Stimulated activated CD8-positive, alpha-beta memory T cell treated with anti-CD3 and anti-CD28 coated beads, Interleukin-4, amount 100 ng/mL, for 24 hours (primary cell): ENCODE data around the gene ANXA11.
"Not testable (repeated sequence)": the region's sequence is repeated elsewhere in the genome, so short reads cannot be mapped to it uniquely, and the experiment has no call there.

Experiments used
- DNase-seq: peaks from one replicate; pipeline ENCODE4 v3.0.0-alpha.2; 2020; ENCODE audit warnings: low read depth

The ANXA11 gene

GRCh38 chr10:80145406-80146308, 59.7 kb downstream of the ANXA11 start:
- not testable (repeated sequence) for DNase-seq

GRCh38 chr10:80144696-80145131, 60.6 kb downstream of the ANXA11 start:
- no peak for DNase-seq

- no peak for DNase-seq
Observed at GRCh38 chr10:80144067-80144695, 61.2 kb downstream of the ANXA11 start.

- DNase-seq, result no peak
Observed at GRCh38 chr10:80141696-80142460, 63.5 kb downstream of the ANXA11 start.

GRCh38 chr10:80140251-80140650, 65.1 kb downstream of the ANXA11 start:
- no peak for DNase-seq

GRCh38 chr10:80139265-80139664, 66.1 kb downstream of the ANXA11 start:
- no peak for DNase-seq

- no peak for DNase-seq
Observed at GRCh38 chr10:80137920-80138319, 67.4 kb downstream of the ANXA11 start.

GRCh38 chr10:80137031-80137862, 68.1 kb downstream of the ANXA11 start:
- DNase-seq, result no peak

GRCh38 chr10:80136134-80136571, 69.2 kb downstream of the ANXA11 start:
- DNase-seq, result no peak

GRCh38 chr10:80133687-80134086, 71.7 kb downstream of the ANXA11 start:
- not testable (repeated sequence) for DNase-seq

GRCh38 chr10:80133206-80133605, 72.1 kb downstream of the ANXA11 start:
- DNase-seq, result no peak

GRCh38 chr10:80132299-80133139, 72.8 kb downstream of the ANXA11 start, which contains the start of gene PLAC9:
TSS of gene PLAC9 (plus strand) at chr10:80132730. CDS start at chr10:80132763, 33 bp downstream.
- DNase-seq, result no peak

GRCh38 chr10:80131499-80131901, 73.8 kb downstream of the ANXA11 start:
- no peak for DNase-seq

GRCh38 chr10:80126876-80127275, 78.5 kb downstream of the ANXA11 start:
- DNase-seq, result no peak

GRCh38 chr10:80122746-80123145, 82.6 kb downstream of the ANXA11 start:
- DNase-seq, result no peak

- no peak for DNase-seq
Observed at GRCh38 chr10:80122110-80122710, 83.1 kb downstream of the ANXA11 start.

GRCh38 chr10:80118669-80119068, 86.7 kb downstream of the ANXA11 start:
- no peak for DNase-seq

GRCh38 chr10:80110986-80111385, 94.4 kb downstream of the ANXA11 start:
- DNase-seq, result no peak

- DNase-seq, result no peak
Observed at GRCh38 chr10:80108576-80109239, 96.6 kb downstream of the ANXA11 start.
